PC-9 (cell line): ENCODE measurements around the gene AFF2. TPM values are rescaled to one million over a fixed set of nuclear protein-coding genes. Genes with fewer than 3 reads are reported as not detected.

Experiments used
- BruUV-seq: library from RNA; stranded (reverse); fragments of 400-500 nt; replicated peaks from 2 replicates; lab custom pipeline; 2021; lab: Mats Ljungman, UMichigan
- CTCF ChIA-PET: fragments of 300-600 bp; sonication (Branson Sonifier 250); formaldehyde crosslinking; loops from one replicate; lab custom pipeline; 2022; ENCODE audit warnings: antibody characterized with exemption; lab: Charles Lee
- POLR2A ChIA-PET: fragments of 300-600 bp; sonication (Branson Sonifier 250); formaldehyde crosslinking; loops from one replicate; lab custom pipeline; 2022; ENCODE audit warnings: antibody characterized with exemption; ENCODE audit not compliant: unreplicated experiment; lab: Charles Lee
- DNase-seq, 2 experiments: peaks; one replicate each; pipeline versions ENCODE4 v3.0.0 to v3.0.0-alpha.2; 2015 to 2022; ENCODE audit warnings: mixed read lengths in 1 of 2
- H2AFZ ChIP-seq: fragments of 200-600 bp; sonication (generic); 2 replicates; pipeline ENCODE4 v1.8.1; 2017; ENCODE audit warnings: antibody characterized with exemption
- H3F3A ChIP-seq: fragments of 200-600 bp; sonication (generic); 2 replicates; pipeline ENCODE4 v1.8.1; 2017; ENCODE audit warnings: antibody characterized with exemption, mild to moderate bottlenecking, low read depth; ENCODE audit not compliant: insufficient read depth
- H3K27ac ChIP-seq: fragments of 200-600 bp; sonication (generic); 2 replicates; pipeline ENCODE4 v1.6.1; 2016; ENCODE audit warnings: mixed run types
- H3K27me3 ChIP-seq: fragments of 200-600 bp; sonication (generic); 2 replicates; pipeline ENCODE4 v1.6.1; 2016; ENCODE audit warnings: low read depth, mixed run types; ENCODE audit not compliant: insufficient read depth
- H3K36me3 ChIP-seq: fragments of 200-600 bp; sonication (generic); 2 replicates; pipeline ENCODE4 v1.6.1; 2016; ENCODE audit warnings: low read depth, mixed run types
- H3K4me1 ChIP-seq: fragments of 200-600 bp; sonication (generic); replicated peaks from 2 replicates; pipeline ENCODE4 v1.6.1; 2016; ENCODE audit warnings: mixed run types; ENCODE audit not compliant: insufficient read depth
- H3K4me2 ChIP-seq: fragments of 200-600 bp; sonication (generic); 2 replicates; pipeline ENCODE4 v1.6.1; 2017; ENCODE audit warnings: mixed run types
- H3K4me3 ChIP-seq: fragments of 200-600 bp; sonication (generic); 2 replicates; pipeline ENCODE4 v1.6.1; 2016; ENCODE audit warnings: mixed run types
- H3K79me2 ChIP-seq: fragments of 200-600 bp; sonication (generic); 2 replicates; pipeline ENCODE4 v1.6.1; 2017; ENCODE audit warnings: low read depth, mixed run types
- H3K9me2 ChIP-seq: fragments of 200-600 bp; sonication (generic); 2 replicates; pipeline ENCODE4 v1.8.1; 2017; ENCODE audit warnings: mild to moderate bottlenecking; ENCODE audit not compliant: insufficient read depth
- H3K9me3 ChIP-seq: fragments of 200-600 bp; sonication (generic); 2 replicates; pipeline ENCODE4 v1.8.1; 2016; ENCODE audit warnings: low read depth; ENCODE audit not compliant: insufficient read depth
- H4K20me1 ChIP-seq: fragments of 200-600 bp; sonication (generic); 2 replicates; pipeline ENCODE4 v1.8.1; 2017; ENCODE audit not compliant: insufficient read depth
- EZH2 ChIP-seq: fragments of 200-600 bp; sonication (generic); IDR thresholded peaks from 2 replicates; pipeline ENCODE4 v1.8.0; 2017; ENCODE audit warnings: antibody characterized with exemption, low read depth
- intact Hi-C: fragments of 100-400 bp; cut with micrococcal nuclease; formaldehyde crosslinking; loops from one replicate; pipeline ENCODE4 v1.10.0; 2022; ENCODE audit not compliant: unreplicated experiment
- total RNA-seq: library from RNA; stranded (reverse); gene quantifications from 2 replicates; pipeline ENCODE4 v1.2.3, GENCODE V29; 2021
- TF ChIP-seq, protein P1 (sequence below): fragments of 200-600 bp; sonication (generic); conservative IDR thresholded peaks from 2 replicates; pipeline ENCODE4 v1.6.1; 2017; ENCODE audit warnings: mixed run types, antibody characterized with exemption, mild to moderate bottlenecking, moderate library complexity

AFF2 gene
- total RNA-seq, 1 experiment from 2014 or later = not detected

DNA sequence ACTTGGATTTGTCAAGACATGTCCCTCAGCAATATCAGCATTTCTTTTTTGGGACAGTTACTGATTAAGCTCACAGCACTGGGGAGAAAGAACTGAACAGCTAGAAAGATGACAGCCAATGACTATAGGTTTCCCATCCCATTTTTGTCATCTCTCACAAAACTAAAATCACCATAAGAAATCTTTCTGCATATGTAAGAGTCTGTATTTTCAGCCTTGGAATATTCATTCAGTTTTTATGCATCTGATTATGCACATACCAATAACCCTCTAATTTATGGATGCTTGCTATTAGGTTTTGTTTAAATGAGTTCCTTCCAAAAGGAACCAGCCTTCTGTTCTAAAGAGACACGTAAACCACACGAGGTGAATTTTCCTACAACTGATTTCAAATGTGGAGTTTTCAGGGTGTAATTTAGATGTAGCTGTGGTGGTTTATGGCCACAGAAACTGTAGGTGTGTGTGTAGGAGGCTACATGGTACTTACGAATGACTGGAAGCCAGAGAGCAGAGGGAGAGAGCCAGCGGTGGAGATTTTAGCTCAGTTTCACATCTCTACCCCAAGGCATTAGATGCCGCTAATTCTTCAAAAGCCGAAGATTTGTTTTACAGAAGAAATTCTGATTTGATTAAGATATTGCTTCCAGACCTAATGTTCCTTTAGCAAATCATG, 55.3 kb downstream of the AFF2 start:
- Histone ChIP-seq H3K36me3 (no peaks in the 10 kb centered on the region), H3K9me2 (no peaks in the 10 kb centered on the region), H3K27ac (no peak overlapping the region), H3K79me2 (no peaks in the 10 kb centered on the region), H3K4me2 (no peak overlapping the region), H3F3A (no peaks in the 10 kb centered on the region), H2AFZ (no peak overlapping the region), H3K27me3 (0 out of 2 replicates have a peak, but pooled peaks cover 6% of the 10 kb centered on the region), H3K4me3 (no peak overlapping the region), H3K9me3 (no peaks in the 10 kb centered on the region), H3K4me1 (no peaks in the 10 kb centered on the region), H4K20me1 (no peaks in the 10 kb centered on the region)
- TF ChIP-seq EZH2 = no peak
- TF ChIP-seq, protein P1, sequence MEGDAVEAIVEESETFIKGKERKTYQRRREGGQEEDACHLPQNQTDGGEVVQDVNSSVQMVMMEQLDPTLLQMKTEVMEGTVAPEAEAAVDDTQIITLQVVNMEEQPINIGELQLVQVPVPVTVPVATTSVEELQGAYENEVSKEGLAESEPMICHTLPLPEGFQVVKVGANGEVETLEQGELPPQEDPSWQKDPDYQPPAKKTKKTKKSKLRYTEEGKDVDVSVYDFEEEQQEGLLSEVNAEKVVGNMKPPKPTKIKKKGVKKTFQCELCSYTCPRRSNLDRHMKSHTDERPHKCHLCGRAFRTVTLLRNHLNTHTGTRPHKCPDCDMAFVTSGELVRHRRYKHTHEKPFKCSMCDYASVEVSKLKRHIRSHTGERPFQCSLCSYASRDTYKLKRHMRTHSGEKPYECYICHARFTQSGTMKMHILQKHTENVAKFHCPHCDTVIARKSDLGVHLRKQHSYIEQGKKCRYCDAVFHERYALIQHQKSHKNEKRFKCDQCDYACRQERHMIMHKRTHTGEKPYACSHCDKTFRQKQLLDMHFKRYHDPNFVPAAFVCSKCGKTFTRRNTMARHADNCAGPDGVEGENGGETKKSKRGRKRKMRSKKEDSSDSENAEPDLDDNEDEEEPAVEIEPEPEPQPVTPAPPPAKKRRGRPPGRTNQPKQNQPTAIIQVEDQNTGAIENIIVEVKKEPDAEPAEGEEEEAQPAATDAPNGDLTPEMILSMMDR = no peak
- DNase-seq = no peak
- ChIA-PET POLR2A (no interaction called here), CTCF (no interaction called here)
- BruUV-seq = no TSS peak
- intact Hi-C loops = no loop called here

DNA sequence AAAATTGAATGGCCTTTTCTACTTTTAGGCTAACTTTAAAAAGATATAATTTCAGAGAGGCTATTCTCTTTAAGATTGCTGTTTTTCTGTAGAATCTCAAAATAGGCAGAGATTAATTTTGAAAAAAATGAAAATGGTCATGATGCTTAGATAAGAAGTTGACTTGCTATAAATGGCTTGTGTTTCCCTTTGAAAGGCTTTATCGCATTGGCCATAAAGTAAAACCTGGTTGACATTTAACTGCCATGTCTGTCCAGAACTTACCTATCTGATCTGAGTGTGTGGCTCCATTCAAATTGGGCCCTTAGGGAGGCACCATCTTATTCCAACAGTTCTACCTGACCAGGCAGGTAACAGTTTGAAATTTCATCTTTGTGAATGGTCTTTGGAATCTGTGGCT, 56.1 kb downstream of the AFF2 start:
- TF ChIP-seq, protein P1 = no peak
- TF ChIP-seq EZH2 = no peak
- no peak overlapping the region for H2AFZ ChIP-seq
- H3K9me2 ChIP-seq = no peaks in the 10 kb centered on the region
- H3K4me2 ChIP-seq = no peak overlapping the region
- no peak overlapping the region for H3K4me3 ChIP-seq
- H3K36me3 ChIP-seq = no peaks in the 10 kb centered on the region
- no peaks in the 10 kb centered on the region for H3K4me1 ChIP-seq
- no peaks in the 10 kb centered on the region for H3K79me2 ChIP-seq
- H4K20me1 ChIP-seq = no peaks in the 10 kb centered on the region
- DNase-seq = no peak
- no peaks in the 10 kb centered on the region for H3F3A ChIP-seq
- ChIA-PET CTCF (no interaction called here), POLR2A (no interaction called here)
- intact Hi-C loops = no loop called here
- H3K27me3 ChIP-seq = 0 out of 2 replicates have a peak, but pooled peaks cover 6% of the 10 kb centered on the region
- H3K27ac ChIP-seq = no peak overlapping the region
- no peaks in the 10 kb centered on the region for H3K9me3 ChIP-seq
- no TSS peak for BruUV-seq

GRCh38 chrX:148562846-148563245, 62.4 kb downstream of the AFF2 start:
- H3K27ac ChIP-seq = no peak overlapping the region
- H3K4me2 ChIP-seq = no peak overlapping the region
- no peaks in the 10 kb centered on the region for H3K9me2 ChIP-seq
- TF ChIP-seq, protein P1 = no peak
- TF ChIP-seq EZH2 = no peak
- H3K36me3 ChIP-seq = no peaks in the 10 kb centered on the region
- H3K4me1 ChIP-seq = no peaks in the 10 kb centered on the region
- no peaks in the 10 kb centered on the region for H3K9me3 ChIP-seq
- no peak overlapping the region for H3K4me3 ChIP-seq
- BruUV-seq = no TSS peak
- no peaks in the 10 kb centered on the region for H4K20me1 ChIP-seq
- intact Hi-C loops = no loop called here
- no peak overlapping the region for H2AFZ ChIP-seq
- DNase-seq = no peak
- H3K79me2 ChIP-seq = no peaks in the 10 kb centered on the region
- POLR2A ChIA-PET = no interaction called here
- CTCF ChIA-PET = no interaction called here
- no peaks in the 10 kb centered on the region for H3K27me3 ChIP-seq
- H3F3A ChIP-seq = no peaks in the 10 kb centered on the region
